GM10847 (cell line): Measurements from ENCODE around the gene SIRT5.

Experiments used
- POLR2A ChIP-seq: IDR thresholded peaks from 2 replicates; pipeline ENCODE4 v1.6.1; 2011; ENCODE audit not compliant: insufficient read length; ENCODE audit errors: extremely low read depth

SIRT5 gene

DNA sequence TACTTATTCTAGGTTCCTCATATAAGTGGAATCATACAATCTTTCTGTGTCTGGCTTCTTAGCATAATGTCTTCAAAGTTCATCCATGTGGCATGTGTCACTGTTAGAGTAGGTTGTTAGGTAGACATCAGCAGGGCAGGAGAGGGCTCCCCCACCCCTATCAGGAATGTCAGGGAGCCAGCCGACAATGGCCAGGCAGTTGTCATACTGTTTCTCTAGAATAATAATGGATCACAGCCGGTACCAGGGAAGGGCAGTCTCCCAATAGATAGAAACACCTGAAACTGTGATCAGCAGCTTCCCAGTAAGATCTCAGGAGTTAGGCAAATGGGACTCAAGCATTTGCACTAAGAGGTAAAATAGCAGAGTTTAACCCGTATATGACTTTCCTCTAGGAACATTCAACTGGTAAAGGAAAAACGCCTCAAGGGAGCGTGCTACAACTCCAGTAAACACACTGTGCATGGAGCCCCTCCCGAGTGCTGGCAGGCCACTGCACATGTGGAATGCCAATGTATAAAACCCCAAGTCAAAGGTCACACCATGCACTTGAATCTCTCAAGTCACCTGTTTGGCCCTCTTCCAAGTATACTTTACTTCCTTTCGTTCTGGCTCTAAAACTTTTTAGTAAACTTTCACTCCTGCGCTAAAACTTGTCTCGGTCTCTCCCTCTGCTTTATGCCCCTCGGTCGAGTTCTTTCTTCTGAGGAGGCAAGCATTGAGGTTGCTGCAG lies 29.8 kb upstream of the SIRT5 start:
- no peak for TF ChIP-seq POLR2A

GRCh38 chr6:13545885-13546284 lies 28.5 kb upstream of the SIRT5 start:
- no peak for TF ChIP-seq POLR2A

DNA sequence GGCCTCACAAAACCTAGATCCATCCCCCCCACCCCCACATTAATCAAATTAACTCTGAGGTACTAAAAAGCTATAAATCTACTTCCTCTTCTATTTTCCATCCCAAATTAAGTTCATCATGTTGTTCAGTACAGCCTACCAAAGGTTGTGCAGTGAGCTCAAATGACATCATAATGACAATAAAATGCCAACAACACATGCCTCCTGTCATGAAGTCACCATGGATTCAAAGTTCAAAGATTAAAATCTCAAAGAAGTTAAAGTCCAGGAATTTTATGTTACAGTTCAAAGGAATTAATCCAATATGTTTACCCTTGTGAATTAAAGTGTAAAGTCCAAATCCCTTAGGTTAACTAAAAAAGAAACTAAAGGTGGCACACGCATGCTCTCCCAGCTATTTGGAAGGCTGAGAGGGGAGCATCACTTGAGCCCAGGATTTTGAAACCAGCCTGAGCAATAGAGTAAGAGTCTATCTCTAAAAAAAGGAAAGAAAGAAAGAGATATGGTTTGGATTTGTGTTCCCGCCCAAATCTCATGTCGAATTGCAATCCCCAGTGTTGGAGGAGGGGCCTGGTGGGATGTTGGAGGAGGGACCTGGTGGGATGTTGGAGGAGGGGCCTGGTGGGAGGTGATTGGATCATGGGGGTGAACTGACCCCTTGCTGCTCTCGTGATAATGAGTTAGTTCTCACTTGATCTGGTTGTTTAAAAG lies 25.7 kb upstream of the SIRT5 start:
- TF ChIP-seq POLR2A, result no peak

- TF ChIP-seq POLR2A, result no peak
Observed at GRCh38 chr6:13550656-13551055, 23.7 kb upstream of the SIRT5 start.

DNA sequence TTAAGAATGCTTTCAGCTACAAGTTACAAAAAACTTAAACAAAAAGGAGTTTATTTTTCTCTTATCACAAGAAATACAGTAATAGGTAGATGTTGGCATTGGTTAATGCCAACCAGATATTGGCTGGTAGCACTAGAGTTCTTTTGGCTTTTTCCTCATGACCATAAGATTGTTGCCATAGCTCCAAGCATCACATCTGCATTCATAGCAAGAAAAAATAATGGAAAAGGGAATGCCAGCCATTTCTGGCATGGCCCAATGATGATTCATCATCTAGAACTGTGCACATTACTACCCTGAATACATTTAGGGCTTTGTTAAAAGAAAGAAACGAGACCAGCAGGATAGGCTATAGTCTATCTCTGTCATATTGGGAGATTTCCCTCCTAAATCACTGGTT lies 20.8 kb upstream of the SIRT5 start:
- no peak for TF ChIP-seq POLR2A

DNA sequence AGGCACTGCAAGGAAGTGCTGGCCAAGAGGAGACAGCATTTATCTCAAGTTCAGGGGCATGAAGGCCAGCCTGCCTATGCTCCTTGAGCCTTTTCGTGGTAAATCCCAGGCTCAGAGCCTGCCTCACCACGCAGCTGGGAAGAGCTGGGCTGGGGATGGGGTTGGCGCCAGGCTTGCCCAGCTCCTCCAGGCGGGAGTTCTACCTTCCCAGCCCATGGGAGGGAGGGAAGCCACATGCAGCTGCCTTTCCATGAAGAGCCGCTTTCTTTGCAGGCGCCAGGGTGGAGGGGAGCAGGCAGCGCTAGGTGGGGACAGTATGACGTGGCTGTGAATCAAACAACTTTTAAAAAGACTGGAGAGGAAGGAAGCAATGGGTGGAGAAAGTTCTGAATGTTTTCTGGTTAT lies 19.5 kb upstream of the SIRT5 start:
- TF ChIP-seq POLR2A, result no peak

- TF ChIP-seq POLR2A, result no peak
Observed at GRCh38 chr6:13557841-13558240, 16.6 kb upstream of the SIRT5 start.

- TF ChIP-seq POLR2A, result no peak
Observed at GRCh38 chr6:13558718-13559117, 15.7 kb upstream of the SIRT5 start.

DNA sequence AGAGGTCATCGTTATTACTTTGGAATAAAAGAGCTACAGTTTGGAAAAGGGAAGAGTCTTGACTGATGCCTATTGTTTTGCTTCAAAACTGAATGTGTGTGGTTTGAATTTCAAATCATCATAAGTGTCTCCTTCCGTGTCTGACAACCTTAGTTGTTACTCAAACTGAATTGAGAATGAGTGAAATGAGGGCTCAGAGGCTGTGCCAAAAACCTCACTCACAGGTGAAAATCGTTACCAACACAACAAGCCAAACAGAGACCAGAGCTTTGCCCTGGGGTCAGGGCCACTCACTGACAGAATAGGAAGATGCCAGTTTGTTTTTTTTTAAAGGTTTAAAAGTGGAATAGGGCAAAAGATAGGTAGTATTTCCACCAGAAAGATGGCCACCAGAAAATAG lies 15.2 kb upstream of the SIRT5 start:
- no peak for TF ChIP-seq POLR2A

- TF ChIP-seq POLR2A, result no peak
Observed at GRCh38 chr6:13559968-13560650, 14.3 kb upstream of the SIRT5 start.

DNA sequence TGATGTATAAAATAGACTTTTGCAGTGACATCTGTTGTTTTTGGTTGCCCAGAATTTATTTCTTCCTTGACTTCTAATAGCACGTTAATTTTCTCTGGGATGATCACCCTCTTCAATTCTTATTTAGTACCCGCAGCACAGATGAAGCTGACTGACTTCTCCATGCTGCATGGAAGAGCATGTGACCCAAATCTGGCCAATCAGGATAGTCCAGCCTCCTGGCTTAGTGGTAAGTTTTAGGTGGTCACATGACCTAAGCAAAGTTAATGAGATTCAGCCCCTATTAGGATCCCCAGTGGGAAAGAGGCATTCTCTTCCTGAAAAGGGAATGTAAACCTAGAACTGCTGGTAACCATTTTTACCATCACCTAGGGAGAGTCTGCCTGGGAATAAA lies 13.8 kb upstream of the SIRT5 start:
- TF ChIP-seq POLR2A, result no peak

DNA sequence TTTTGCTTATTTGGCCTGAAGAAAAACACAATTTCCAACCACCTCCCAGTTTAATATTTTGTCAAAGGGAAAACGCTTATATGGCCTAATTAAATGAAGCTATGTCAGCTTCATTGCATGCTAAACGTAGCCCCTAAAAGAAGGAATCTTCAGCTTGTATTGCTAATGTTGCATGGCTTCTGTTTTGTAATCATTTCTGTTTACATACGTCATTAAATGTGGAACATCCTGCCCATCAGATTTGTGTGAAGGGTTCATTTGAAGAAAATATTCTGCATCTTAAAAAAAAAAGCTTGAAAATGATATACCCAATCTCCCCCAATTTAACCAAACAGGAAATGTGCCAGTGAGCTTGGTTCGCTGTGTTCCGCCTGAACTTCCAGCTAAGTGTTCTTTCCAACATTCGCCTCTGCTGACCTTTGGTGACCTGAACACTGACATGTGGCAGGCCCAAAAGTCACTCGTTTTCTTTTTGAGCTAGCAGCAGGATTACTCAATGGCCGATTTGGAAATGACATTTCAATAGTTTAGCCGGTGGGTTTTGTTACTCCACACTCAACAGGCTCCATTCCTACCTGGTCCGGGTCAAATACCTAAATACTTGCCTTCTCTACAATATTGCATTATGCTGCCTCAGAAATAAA lies 12.7 kb upstream of the SIRT5 start:
- no peak for TF ChIP-seq POLR2A

DNA sequence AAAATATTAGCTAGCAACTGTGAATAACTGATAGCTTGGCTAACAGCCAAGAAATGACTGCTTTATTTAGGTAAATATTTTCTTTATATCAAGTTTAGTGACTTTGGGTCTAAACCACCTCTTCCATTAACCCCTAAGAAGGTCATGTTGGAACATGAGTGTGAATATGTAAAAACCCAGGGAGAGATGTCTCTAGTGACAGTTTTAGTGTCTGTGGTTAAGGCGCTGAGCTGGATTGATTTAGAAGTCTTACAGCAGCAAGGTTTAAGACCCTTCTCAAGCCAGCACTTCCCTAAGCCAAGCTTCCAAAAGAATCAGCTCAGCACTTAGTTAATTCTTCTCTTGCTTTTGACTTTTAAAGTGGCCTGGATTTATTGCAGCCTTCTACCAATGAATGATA lies 11.4 kb upstream of the SIRT5 start:
- no peak for TF ChIP-seq POLR2A

DNA sequence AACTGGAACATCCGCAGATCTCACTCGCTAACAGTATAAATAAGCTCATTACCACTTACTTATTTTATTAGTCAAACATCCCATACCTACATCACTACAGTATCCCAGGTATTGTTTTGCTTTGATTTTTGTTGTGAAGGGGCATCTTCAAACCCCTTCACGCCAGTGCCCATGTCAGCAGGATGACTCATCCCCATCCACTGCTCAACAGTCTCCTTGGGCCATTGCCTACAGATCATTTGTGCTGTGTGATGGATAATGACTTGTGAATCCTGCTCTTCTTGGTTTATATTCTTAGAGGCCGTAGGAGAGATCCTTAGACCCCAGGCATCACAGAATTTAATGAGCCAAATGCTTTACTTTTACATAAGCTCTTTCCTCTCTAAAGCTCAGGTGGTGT lies 8.5 kb upstream of the SIRT5 start:
- no peak for TF ChIP-seq POLR2A

DNA sequence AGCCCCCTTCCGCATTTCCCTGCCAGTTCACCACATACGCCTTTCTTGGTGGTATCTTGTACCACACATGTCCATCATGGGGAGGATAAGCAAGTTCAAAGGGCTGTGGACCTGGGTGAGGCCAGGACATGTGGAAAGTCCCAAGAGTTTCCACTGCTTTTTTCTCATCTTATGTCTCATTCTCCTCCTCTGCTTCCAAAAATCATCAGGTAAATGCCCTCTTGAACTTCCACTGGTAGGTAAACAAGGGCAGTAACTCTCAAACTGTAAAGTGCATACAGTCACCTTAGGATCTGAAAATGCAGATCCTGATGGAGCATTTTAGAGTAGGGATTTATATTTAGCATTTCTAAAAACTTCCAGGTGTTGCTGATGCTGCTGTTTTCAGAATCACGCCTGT lies 7.9 kb upstream of the SIRT5 start:
- no peak for TF ChIP-seq POLR2A

- no peak for TF ChIP-seq POLR2A
Observed at GRCh38 chr6:13568970-13569369, 5.4 kb upstream of the SIRT5 start.
